HG02840 (cell line): ENCODE measurements around the gene CTRL.
"Not testable (repeated sequence)": the region's sequence is repeated elsewhere in the genome, so short reads cannot be mapped to it uniquely, and the experiment has no call there.

Experiments
- ATAC-seq: cut with Tn5 transposase; IDR thresholded peaks from one replicate; pipeline ENCODE4 v1.9.1; 2021; ENCODE audit warnings: mild to moderate bottlenecking, moderate library complexity, moderate number of reproducible peaks; ENCODE audit not compliant: unreplicated experiment, low FRiP score

The CTRL gene

DNA sequence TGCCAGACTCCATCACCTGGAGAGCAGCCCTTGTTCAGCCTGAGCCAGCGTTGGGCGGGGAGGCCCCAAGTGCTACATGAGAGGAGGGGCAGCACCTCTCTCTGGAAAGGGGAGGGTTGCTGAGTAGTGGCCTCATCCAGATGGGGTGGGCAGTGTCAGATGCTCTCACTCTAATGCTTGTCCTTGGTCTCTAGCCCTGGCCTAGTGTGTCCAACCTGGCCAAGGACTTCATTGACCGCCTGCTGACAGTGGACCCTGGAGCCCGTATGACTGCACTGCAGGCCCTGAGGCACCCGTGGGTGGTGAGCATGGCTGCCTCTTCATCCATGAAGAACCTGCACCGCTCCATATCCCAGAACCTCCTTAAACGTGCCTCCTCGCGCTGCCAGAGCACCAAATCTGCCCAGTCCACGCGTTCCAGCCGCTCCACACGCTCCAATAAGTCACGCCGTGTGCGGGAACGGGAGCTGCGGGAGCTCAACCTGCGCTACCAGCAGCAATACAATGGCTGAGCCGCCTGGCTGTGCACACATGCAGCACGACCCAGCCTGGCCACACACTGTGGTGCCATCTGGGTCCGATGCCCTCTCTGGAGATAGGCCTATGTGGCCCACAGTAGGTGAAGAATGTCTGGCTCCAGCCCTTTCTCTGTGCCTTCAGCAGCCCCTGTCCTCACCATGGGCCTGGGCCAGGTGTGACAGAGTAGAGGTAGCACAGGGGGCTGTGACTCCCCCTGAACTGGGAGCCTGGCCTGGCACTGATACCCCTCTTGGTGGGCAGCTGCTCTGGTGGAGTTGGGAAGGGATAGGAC is 4.3 kb downstream of the CTRL start:
- no peak for ATAC-seq

DNA sequence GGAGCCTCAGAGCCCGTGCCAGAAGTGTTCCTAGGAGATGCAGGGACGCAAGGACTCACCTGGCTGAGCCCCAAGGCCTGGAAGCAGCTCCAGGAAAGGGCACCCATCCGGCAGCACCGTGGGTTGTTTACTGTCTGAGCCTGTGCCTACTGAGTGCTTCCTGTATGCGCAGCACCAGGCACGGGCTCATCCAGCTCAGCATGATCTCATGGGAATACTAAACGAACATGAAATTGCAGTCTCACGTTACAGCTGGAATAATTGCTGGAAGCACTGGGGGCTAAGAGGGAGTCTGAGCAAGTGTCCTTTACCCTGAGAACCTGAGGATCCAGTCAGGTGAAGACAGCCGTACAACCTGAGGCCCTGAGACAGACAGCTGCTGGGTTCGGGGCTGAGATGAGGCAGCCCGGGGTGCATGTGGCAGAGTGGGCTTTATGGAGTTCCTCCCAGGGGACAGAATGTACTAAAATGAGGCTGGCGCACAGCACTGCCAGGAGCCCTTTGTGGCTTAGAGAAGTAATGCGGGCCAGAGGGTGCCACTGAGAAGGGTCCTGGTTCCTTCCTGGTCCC is 5.4 kb downstream of the CTRL start:
- no peak for ATAC-seq

DNA sequence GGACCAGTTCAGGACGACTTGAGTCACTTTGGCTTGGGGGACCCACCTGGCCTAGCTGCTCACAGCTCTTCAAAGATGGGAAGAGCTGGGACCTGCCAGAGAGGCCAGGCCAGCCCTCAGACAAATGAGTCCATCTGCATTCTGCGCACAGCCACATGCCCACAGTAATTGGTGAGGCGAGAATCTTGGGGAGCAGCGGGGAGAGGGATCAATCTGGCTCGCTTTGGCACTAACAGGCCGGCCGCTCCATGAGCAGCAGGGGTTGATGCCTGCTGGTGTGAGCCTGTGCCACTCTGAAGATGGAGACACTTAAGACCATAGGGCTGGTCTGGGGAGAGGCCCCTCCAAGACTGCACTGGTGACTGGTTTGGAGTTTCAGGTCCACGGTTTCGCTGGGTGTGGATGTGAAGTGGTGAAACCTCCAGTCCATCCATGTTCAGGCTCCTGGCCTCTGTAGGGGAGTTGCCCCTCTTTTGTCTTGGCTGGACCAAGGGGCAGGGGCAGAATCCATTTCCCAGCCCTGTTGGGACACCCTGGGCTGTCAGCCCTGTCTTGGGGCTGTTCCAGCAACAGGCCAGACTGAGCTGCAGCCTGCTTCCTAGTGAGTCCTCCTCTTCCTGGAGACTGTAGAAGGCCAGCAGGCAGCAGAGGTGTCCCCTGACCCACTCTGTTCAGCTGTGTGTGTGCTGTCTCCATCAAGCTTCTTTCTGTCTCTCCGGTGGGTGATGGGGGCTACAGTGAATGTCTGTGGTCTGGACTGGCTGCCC is 7.3 kb downstream of the CTRL start:
- ATAC-seq, result no peak

DNA sequence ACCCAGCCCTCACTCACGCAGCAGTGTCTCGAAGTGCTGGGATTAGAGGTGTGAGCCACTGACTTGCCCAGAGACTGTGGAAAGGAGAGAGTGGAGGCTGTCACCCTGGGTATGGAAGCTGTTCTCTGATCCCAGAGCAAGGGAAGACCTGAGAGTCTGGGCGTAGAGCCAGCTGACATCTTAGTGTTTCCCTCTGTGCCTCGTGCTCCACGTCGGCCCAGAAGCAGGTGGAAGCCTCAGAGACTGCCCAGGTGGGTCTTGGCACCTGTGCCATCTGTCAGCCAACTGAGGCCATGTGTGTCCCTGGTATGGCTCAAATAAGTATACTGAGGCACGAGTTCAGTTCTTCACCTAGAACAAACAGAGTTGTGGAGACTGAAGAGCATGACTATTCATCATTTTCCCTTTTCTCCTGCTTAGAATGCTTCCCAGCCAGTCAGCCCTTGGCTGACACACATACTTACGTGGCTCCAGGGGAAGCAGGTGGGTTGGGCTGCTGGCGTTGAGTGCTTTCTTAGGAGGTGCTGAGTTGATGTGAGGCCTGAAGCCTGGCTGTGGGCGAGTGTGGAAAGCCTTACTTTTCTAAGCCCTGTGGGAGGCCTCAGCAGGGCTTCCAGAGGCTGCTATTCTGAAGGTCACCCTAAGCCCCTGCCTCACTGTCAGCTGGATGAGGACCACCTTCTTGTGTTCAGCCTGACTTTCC is 8.1 kb downstream of the CTRL start:
- no peak for ATAC-seq

DNA sequence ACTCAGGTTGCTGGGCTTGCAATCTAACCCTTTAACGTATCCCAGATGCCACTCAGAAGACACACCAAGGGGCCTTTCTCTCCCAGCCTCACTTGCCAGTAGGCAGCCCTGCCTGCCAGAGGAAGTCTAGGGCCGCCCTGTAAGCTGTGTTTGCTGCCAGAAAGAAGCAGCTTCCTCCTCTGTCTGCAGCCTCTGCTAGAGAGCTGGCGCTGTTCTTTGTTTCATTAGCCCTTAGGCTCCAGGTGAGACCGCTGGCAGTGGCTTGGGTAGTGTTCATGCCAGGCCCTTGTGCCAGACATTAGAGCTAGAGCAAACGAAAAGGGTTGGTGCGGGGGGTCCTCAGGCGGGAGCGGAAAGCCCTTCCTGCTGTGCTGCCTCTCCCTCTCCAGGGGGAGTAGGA is 8.9 kb downstream of the CTRL start:
- ATAC-seq, result no peak

DNA sequence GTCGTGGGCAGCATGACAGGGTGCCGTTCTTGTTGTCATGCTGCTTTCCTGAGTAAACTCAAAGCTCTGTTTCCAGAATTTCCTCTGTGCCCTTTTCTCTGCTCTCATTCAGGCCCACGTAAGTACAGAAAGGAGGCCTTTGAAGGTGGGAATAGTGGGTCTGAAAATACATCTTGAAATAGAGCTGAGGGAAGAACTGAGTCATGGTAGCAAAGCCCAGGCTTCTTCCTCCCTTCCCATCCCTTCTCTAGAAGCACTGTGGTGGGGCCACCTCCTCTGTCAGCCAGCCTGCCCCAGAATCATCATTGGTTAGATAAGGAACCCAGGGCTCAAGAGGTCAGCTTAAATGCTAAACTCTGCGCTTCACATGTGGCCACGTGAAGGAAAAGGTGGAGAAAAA is 9.4 kb downstream of the CTRL start:
- no peak for ATAC-seq

DNA sequence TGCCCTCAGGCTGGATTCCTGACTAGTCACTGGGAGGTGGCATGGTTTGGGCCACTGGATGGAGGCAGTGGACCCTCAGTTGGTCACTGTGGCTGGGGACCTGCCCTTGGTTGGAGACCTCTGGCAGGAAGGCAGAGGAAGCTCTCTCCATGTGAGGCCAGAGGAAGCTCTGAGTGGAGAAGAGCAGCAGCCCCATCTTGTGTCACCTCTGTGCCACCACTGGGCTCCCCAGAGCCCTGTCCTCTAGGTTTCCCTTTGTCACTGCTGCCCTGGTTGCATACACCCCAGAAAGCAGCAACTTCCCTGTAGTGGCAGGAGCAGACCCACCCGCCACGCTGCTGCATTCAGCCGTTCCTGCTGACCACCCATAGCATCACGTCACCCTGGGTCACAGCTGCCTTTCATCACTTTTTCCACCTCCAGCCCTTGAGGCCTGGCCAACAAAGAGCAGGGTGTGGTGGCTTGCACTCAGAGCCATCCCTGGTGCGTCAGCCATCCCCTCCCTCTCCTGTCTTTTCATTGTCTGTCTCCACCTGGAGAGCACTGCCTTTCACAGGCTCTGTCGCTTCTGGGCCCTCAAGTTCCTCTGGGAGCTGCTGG is 11.9 kb downstream of the CTRL start:
- ATAC-seq, result no peak

DNA sequence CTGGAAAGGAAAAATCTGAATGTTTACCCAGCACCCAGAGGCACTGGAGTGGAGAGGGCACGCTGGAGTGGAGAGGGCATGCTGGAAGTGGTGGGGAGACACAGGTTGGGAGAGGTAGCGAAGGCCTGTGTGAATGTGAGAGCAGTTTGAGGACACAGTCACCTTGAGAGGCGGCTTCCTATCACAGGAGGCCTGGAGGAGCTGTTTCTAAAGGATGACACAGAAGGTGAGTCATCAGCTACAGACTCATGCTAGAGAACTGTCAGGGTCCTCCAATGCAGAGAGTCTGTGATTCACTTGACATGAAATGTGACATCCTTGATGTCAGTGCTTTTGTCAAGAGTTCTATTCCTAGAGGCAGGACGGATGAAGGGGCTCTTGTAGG is 13.8 kb downstream of the CTRL start:
- ATAC-seq, result no peak

DNA sequence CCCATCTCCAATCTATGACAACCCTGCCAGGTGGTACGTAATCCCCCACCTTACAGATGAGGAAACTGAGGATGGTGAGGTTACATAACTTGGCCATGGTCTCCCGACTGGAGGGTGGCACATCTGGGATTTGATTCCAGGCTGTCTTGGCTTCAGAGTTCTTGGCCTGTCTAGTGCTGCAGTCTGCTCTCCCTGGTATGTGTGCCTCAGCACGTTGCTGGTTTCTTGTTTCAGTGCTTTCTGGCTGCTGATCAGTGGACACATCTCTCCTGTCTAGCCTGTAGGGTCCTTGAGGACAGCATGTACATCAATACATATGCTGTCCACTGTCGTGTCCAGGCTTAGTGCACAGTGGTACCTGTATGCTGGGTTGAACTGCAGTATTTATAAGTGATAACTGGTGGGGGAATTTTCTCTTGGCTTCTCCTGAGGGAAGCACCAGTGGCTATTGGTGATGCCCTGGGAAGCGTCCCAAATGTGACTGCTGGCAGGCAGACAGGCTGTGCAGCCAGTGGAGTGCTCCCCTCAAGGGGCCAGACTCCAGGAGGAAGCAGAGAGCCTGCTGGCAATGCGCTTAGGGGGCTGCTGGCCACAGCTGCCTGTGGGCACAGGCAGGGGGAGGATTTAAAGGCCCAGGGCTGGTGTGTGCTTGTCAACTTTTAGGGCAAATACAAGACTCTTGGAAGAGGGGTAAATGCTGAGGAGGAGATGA is 14.4 kb downstream of the CTRL start:
- ATAC-seq, result no peak

DNA sequence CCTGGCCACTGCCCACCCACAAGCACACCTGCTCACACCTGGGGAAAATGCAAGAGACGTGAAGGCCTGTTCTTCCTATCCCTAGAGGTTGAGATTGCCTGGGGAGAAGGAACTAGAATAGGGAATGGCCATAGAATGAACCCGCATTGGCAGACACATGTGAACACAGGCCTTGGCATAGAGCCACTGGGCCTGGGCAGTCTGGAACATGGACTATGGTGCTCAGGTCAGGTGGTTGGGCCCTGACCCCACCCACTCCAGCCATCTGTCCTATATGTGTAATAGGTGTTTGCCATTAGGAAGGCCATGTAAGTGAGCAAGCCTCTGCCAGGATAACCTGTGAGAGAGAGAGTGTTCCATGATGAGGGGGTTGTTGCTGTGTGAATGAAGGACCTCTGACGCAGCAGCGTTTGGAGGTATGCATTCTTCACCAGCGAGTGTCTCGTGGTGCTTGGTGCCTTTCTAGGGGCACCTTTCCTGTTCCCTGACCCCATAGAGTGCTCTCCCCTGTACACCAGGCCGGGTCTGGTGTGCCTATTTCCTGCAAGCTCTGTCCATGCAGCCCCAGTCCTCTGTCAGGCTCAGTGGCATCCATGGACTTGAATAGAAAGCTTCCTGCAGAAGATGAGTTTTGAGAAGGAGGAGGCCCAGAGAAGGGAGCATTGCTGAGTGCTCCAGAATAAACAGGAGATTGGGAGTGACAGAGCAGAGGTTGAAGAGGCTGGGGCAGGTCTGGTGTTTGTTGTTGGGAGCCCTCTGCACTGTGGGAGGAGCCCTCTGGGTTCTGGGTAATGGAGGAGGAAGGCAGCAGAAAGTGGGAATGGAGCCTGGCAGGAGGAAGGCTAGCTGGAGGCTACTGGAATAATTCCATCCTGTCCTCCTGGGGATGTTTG is 15.6 kb downstream of the CTRL start:
- no peak for ATAC-seq

DNA sequence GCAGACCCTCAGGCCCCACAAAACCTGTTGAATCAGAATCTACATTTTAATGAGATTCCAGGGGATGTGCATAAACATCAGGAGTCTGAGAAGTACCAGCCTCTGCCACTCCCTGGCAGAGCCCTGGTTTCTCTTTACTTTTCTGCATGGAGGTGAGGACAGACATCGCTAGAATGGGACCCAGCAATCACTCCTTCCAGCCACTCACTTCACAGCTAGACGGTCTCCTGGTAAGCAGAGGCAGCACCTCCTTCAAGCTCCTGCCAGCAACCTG is 16.2 kb downstream of the CTRL start:
- ATAC-seq, result not testable (repeated sequence)

DNA sequence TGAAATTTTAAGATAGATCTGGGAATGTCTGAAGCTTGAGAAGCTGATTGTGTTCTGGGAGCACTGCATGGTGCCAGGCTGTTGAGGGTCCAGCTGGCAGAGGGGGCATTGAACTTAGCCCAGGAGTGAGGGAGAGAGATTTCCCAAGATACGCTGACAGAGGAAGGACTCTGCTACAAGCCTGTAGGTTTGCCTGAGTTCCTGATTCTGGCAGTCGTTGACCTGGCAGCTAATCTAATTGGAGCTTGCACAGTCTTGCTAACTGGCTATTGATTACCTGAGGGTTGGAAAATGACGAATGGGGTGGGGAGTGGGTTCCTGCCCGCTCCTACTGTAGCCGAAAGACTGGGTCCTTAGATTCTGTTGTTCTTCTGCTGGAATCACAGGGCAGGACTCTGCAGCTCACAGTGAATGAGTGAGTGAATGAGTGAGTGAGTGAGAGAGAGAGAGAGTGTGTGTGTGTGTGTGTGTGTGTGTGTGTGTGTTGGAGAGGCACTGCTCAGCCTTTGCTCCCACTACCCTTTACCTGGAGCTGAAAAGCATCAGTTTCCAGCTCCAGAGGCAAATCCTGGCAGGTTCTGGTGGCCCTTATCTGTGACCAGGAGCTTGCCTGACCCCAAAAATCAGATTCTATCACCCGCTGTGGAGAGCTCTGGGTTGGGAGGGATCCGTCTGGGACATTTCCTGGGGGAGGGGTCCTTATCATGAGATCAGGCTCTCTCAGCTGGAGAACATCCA is 16.7 kb downstream of the CTRL start:
- no peak for ATAC-seq

DNA sequence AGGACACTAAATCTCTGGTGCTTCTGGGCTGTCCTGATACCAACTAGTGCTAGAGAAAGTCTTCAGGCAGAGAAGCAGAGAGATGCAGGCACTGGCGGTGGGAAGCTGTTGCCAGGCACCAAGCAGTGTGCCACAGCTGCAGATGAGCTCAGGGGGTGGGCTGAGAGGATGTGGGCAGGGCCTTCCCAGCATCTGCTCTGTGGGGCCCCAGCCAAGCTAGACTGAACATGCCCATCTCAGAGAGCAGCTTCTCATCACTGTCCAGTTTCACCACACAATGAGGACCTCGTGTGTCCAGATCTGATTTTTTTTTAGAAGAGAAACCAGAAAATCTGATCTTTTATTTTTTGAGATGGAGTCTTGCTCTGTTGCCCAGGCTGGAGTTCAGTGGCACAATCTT is 21.5 kb downstream of the CTRL start:
- ATAC-seq, result no peak

DNA sequence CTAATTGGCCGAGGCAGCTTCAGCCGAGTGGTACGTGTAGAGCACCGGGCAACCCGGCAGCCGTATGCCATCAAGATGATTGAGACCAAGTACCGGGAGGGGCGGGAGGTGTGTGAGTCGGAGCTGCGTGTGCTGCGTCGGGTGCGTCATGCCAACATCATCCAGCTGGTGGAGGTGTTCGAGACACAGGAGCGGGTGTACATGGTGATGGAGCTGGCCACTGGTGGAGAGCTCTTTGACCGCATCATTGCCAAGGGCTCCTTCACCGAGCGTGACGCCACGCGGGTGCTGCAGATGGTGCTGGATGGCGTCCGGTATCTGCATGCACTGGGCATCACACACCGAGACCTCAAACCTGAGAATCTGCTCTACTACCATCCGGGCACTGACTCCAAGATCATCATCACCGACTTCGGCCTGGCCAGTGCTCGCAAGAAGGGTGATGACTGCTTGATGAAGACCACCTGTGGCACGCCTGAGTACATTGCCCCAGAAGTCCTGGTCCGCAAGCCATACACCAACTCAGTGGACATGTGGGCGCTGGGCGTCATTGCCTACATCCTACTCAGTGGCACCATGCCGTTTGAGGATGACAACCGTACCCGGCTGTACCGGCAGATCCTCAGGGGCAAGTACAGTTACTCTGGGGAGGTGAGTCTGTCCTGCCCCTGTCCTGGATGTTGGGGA is 22.5 kb downstream of the CTRL start:
- no peak for ATAC-seq

DNA sequence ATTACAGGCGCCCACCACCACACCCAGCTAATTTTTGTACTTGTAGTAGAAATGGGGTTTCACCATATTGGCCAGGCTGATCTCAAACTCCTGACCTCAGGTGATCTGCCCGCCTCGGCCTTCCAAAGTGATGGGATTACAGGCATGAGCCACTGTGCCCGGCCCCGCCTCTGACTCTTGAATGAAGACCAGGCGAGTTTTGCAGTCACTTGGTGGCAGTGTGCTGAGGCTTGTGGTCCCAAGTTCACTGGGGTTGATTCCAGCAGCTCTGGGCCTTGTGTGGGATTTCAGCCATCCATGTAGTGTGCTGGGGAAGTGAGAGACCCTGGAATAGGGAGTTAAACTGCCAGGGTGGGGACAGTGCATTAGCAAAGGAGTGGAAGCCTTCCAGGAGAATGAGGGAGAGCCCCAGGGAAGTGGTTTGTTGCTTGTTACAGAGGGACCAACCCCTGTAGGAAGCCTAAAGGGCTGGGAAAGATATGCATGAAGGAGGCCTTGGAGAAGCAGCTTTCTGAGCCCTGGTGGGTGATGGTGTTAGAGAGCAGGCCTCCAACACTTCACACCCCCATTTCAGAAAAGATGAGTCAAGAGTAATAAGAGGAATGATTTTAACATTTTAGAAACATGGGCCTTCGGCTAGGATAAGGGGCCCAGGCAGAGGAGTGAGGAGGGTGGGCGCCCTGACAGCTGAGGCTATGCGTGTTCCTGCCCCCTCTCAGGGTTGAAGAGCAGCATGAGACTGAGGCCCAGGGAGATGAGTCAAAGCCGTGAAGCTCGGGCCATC is 24.1 kb downstream of the CTRL start:
- ATAC-seq, result no peak

DNA sequence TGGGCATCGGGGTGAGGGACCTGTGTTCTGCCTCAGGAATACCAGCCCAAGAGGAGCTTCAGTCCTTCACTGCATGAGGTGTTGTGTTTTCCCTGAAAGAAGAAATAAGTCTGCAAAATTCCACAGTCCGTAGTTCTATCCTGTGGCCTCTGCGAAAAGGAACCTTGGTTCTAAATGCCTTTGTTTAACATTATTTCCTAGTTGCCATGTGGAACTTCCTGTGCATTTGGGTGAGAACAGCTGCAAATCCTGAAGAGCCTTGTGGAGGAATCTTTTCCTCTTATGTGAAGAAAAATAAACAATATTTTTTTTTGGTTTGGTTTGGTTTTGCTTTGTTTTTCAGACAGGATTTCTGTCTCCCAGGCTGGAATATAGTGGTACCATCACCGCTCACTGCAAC is 28.8 kb downstream of the CTRL start:
- ATAC-seq, result no peak

DNA sequence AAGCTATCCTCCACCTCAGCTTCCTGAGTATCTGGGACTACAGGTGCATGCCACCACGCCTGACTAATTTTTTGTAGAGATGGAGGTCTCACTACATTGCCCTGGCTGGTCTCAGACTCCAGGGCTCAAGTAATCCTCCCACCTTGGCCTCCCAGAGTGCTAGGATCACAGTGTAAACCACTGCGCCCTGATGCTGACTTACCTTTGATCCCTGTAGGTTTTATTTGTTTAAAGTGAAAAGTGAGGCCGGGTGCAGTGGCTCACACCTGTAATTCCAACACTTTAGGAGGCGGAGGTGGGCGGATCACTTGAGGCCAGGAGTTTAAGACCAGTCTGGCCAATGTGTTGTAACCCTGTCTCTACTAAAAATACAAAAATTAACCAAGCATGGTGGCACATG is 29.9 kb downstream of the CTRL start:
- no peak for ATAC-seq
